NCI-H510A (cell line): ENCODE data around the gene IL27RA.
A peak's percentile ranks its signal among the peaks of the same experiment; 100 is the strongest.
"Not testable (repeated sequence)": the region's sequence is repeated elsewhere in the genome, so short reads cannot be mapped to it uniquely, and the experiment has no call there.

Source experiments
- DNase-seq: peaks from one replicate; lab custom pipeline; 2025; lab: John Stamatoyannopoulos, UW

Gene IL27RA

GRCh38 chr19:13999085-13999484 lies 32.5 kb upstream of the IL27RA start:
- DNase-seq: no peak

- DNase-seq: no peak
Measured at GRCh38 chr19:14000691-14001375, 30.7 kb upstream of the IL27RA start.

- DNase-seq: no peak
Measured at GRCh38 chr19:14002571-14003250, 28.9 kb upstream of the IL27RA start.

DNA sequence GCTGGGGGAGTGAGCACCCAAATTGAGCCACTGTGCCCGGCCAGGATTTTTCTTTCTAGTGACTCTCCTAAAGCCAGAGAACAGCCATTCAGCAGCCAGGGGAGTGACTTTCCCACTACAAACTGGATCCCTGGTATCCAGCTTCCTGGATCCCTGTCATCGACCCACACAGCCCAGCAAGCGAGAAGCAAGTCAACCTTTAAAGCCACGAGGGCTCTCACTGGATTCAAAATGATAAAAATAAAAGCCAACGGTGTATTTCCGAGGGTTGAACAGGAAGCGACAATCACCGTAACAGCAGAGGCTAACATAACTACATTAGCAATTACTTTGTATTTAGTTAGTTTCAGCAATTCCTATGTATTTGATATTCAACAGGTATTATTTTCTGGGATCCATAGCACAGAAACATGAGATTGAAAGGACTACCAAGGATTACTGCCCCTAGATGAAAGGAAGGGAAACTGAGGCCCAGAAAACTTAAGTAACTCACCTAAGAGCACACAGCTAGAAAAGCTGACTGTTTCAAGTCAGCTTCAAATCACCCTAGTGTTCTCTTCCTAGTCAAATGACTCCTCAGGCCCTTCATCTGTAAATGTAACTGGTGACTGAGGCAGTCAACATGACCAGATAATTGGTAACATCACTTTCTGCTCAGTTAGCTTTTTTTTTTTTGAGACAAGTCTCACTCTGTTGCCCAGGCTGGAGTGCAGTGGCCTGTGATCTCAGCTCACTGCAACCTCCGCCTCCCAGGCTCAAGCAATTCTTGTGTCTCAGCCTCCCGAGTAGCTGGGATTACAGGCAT lies 28.1 kb upstream of the IL27RA start:
- no peak for DNase-seq

DNA sequence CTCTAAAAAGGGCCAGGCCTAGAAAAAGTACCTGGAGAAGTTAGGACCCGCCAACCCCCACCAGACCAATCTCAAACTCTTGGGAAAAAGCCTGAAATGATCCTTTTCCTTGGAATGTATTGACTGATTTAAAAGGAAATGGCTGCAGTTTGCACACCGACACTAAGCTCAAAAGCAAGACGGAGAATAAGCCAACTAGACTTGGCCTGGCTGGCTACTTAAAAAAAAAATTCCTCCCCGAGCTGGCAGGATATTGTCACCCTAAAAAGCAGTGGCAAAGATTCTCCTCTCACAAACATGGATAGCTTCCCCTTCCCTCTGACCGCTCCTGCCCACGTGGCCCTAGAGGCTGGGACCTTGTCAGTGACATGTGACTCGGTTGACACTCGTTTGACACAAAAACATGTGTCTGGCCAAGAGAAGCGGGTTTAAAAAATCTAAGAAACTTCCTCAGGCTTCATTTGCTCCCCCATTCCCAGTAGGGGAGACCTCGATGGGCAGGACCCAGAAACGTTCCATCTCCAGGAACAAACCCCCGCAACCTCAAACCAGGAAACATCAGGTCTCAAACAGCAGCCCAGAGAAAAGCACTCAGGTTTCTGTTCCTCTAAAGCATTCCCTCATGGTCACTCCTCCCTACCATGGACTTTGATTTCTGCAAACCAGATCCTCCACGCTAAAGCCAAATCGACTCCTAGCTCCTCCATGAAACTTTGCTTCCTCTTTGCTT lies 26.8 kb upstream of the IL27RA start:
- DNase-seq: no peak

DNA sequence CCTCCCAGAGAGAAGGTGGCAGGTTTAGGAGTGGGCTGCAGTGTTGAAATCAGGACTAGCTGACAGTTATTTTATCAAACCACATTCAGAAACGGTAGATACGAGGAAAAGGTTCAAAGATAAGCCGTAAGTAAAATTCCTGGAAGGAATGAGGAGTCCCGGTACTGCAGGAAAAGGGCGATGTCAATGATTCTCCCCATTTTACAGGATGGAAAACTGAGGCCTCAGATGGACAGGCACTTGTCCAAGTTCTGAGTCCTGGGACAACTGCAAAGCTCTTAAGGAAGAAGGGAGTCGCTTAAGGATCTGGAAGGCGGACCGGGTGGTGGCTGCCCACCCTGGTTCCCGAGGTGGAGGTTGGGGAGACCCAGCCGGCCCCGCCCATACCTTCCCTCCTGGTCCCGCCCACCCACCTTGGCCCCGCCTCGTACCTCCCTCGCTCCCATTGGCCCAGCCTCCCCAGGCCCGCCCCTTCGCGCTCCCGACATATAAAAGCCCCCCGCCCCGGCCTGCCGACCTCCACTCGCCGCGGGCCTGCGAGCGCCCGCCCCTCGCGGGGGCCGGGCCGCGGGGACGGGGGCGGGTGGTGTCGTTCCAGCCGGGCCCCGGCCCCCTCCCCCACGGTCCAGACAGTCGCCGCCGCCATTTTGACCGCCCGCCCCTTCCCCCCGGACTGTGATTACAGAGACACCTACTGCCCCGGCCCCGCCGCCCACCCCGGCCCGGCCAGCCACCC lies 26.0 kb upstream of the IL27RA start:
- DNase-seq: peak; percentile 66

DNA sequence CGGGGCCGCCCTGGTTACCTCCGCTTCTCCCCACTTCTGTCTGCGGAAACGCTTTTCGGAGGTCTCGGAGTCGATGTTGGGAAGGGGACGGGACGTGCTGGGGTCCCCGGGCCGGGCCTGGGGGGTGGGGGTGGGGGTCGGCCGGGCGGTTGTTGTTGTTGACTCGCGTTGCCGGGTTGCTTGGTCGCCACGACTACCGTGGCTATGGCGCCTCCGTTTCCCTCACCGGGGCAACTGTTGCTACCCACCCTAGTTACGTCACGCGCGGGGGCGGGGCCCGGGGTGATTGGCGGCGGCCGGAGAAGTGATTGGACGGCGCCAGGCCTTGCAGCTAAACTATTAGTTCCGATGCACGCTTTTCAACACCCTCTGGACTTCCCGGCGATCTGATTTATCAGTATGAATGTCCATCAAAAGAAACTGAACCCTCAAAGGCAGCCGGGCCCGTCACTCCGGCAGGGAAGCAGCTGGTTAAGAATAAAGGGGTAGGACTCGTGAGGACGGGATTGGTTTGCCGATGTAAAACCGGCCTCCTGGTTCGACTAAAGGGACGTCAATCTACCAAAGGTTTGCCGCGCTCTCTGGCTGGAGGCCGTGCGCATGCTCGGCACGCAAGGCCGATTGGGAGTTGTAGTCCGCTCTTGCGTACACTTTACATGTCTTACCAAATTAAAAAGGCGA lies 25.3 kb upstream of the IL27RA start, which contains the start of gene RFX1:
Gene RFX1 (minus strand): TSS at position 236 of the 681 bp plus-strand sequence. CDS start 12,477 bp downstream, outside the sequence.
- peak; percentile 98 for DNase-seq

- DNase-seq: peak; percentile 86
Measured at GRCh38 chr19:14006766-14007562, 24.6 kb upstream of the IL27RA start.

GRCh38 chr19:14012378-14012915 lies 19.1 kb upstream of the IL27RA start:
- DNase-seq: no peak

- no peak for DNase-seq
Measured at GRCh38 chr19:14015524-14016035, 16.0 kb upstream of the IL27RA start.

GRCh38 chr19:14019100-14019499 lies 12.5 kb upstream of the IL27RA start:
- no peak for DNase-seq

DNA sequence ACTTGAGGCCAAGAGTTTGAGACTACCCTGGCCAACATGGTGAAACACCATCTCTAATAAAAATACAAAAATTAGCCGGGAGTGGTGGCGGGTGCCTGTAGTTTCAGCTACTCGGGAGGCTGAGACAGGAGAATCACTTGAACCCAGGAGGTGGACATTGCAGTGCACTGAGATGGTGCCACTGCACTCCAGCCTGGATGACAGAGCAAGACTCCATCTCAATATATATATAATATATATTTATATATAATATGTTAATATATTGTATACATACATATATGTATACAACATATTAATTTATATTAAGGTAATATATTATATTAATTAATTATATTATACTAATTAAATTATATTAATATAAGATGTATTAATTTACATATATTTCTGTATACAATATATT lies 11.8 kb upstream of the IL27RA start:
- DNase-seq: not testable (repeated sequence)

DNA sequence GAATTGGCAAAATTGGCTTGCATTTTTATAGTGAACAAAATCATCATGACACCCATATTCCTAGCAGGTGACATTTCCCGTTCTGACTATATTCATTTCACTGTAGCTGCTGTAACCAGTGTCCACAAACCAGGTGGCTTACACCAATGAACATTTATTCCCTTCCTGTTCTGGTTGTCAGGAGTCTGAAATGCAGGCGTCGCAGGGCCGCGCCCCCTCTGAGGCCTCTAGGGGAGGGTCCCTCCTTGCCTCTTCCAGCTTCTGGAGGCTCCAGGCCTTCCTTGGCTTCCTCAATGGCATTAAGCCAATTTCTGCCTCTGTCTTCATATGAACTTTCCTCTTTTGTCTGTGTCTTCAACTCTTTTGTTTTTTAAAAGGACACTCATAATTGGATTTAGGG lies 10.1 kb upstream of the IL27RA start:
- DNase-seq: no peak

DNA sequence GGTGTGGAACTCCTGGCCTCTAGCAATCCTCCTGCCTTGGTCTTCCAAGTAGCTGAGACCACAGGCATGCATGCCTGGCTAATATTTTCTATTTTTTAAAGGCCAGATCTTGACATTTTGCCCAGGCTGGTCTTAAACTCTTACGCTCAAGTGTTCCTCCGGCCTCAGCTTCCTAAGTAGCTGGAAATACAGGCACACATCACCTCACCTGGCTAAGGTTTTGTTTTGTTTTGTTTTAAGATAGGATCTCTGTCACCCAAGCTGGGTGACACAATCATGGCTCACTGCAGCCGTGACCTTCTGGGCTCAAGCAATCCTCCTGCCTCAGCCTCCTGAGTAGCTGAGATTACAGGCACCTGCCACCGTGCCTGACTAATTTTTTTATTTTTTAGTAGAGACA lies 9.1 kb upstream of the IL27RA start:
- no peak for DNase-seq

- DNase-seq: no peak
Measured at GRCh38 chr19:14023404-14024235, 7.9 kb upstream of the IL27RA start.

- not testable (repeated sequence) for DNase-seq
Measured at GRCh38 chr19:14026652-14027192, 4.8 kb upstream of the IL27RA start.

- DNase-seq: no peak
Measured at GRCh38 chr19:14027856-14028450, 3.6 kb upstream of the IL27RA start, which contains the start of gene RLN3. Gene RLN3 (plus strand): TSS chr19:14028148. CDS start chr19:14028205, 57 bp downstream.

- DNase-seq: no peak
Measured at GRCh38 chr19:14028901-14029300, 2.7 kb upstream of the IL27RA start.
